GM19468 (cell line): Measurements from ENCODE around the gene CLCN2.

Source experiments
- ATAC-seq: cut with Tn5 transposase; IDR thresholded peaks from one replicate; pipeline ENCODE4 v1.9.1; 2021; ENCODE audit warnings: mild to moderate bottlenecking, moderate library complexity, moderate number of reproducible peaks; ENCODE audit not compliant: unreplicated experiment; ENCODE audit errors: extremely low read depth

The CLCN2 gene

DNA sequence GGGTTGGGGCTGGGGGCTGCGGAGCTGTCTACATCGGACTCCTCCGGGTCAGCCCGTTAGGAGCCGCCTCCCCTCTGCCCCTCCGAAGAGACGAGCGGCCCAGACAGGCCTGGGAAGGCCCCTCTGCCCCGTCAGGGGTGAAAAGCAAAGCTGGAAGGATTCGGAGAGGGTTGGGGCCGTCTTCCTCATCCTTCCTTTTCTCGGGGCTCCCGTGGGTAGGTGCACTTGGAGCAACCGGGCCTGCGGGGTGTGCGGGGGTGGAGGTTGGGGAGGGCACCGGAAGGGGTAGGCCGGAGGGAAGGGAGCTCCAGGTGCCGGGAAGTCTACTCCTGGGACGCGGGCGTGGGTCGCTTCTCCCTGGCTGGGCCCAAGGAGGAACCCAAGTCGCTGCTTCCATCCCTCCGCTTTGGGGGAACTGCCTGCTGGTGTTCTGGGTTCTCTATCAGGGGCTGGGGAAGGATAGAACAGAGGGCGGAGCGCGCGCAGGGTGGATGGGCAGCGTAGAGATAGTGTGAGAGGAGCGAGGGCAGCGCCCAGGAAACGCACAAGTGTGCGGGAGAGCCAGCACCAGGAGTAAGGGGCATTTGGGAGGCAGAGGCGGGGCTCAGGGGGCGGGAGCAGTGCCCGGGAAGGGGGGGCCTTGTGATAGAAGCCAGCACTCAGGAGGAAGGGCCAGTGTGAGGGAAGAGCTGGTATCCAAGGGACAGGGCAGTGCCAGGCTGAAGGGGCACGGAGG is 695 bp upstream of the CLCN2 start:
- ATAC-seq = no peak

DNA sequence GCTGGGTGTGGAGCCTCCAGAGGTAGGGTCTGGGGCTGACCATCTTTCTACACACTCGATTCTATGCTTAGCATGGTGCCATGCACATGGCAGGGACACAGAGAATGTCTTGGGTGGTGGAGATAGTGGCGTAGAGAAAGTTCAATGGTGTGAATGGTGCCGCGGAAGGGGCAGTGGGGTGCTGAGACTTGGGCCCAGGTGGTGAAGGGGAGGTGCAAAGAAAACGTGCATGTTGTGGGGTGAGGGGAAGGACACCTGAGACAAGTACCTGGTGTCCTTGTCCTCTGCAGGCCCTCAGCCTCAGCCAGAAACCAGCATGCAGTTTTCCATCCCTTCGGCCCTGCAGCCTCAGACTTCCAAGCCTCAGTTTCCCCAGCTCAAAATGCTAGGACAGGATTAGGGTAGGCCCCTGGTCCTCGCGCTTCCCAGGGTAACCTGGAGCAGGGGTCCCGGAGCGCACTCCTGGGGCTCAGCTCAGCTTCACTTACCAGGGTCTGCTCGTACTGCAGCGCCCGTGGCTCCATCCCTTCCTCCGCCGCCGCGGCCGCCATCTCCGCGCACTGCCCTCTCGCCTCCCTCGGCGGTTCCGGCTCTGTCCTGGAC is 375 bp downstream of the CLCN2 start:
- no peak for ATAC-seq

DNA sequence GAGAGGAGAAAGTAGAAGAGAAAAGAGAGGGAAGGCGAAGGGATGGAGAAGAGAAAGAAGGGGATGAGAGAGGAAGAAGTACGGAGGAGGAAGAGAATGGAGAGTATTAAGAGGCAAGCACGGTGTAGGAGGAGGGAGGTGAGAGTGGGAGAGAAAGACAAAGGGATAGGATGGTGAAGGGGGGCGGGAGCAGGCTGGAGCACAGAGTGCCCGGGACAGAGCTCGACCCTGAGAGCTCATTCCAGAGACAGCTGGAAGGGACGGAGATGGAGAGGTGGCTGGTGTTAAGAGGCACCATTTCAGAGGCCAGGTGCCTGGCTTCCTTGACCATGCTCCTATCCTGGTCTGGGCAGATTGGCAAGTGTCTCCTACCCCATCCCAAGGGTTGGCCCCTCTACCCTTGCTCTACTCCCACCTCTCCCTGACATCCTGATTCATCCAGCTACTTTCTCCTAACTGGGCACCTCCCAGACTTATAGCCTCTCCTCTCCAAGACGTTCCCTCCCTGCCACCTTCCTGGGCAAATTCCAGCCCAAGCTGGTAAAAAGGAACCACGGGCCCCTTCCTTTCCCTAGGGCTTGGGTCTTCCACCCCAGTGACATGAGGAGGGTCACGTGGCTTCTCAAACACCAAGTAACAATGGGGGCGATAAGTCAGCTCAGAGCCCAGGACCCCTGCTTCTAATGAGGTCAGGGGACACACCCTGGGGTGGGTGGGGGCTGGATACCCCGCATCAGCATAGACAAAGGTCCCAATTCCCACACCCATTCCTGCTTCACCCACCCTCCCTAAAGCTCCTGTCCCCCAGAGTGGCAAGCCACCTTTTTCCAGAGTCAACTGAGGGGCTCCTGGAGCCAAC is 1.1 kb downstream of the CLCN2 start:
- no peak for ATAC-seq

DNA sequence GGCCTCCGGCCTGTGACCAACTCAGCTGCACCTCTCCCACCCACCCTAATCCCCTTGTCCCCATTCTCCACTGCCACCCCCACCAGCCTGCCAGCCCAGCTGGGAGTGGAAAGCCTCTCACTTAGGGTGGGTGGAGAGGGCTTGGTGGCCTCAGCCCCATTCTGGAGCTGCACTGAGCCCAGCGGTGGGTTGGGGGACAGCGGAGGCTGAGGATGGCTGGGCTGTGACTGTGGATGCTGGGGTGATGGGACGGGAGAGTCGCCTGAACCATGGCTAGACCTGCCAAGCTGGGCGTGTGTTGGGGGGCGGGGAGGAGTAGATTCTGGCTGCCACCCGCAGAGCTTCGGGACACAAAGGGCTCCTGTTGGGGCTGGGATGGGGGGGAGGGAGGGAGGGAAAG is 1.8 kb downstream of the CLCN2 start:
- no peak for ATAC-seq

DNA sequence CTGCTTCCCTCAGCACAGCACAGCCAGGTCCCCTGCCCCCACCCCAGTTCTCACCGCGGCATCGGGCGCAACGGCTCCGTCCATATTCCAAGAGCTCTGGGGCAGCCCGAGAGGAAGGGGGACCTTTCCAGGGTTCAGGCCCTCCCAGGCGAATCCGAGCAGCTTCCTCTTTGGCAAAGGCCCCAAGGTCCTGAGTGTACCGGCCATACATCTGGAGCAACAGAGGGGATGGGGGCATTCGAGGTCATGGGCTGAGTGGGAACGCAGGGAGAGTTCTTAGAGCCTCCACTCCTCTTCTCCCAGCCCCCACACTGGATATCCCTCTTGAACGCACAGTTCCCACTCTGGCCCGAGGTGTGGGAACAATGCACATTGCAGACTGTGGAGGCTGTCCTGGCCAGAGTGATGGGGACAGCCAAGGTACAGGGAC is 2.5 kb downstream of the CLCN2 start:
- no peak for ATAC-seq

DNA sequence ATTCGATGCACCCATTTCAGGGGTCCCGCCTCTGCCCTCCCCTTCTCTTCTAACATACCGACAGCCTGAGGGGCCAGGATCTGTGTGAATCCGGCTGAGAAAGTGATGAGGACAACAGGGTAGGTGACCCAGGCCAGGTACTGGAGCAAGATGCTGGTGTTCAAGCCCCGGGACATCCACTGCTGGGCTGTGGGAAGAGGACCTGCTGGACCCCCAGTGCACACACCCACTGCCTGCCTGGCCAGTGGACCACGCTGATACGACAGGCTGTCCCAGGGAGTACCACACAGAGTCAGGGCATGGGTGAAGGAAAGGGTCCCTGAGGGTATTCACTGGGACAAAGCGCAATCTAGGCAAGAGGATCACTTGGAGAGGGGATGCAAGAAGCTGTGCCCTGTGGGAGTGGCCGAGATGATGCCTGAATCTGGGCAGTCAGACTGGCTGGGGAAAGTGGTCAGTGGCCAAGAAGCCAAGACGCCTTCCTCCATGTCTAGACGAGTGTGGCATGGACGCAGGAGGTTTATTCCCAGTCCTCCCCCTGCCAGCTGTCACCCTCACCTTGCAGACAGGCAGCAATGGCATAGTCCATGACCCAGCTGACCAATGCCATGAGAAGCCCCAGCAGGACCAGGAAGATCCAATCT is 3.2 kb downstream of the CLCN2 start:
- no peak for ATAC-seq

DNA sequence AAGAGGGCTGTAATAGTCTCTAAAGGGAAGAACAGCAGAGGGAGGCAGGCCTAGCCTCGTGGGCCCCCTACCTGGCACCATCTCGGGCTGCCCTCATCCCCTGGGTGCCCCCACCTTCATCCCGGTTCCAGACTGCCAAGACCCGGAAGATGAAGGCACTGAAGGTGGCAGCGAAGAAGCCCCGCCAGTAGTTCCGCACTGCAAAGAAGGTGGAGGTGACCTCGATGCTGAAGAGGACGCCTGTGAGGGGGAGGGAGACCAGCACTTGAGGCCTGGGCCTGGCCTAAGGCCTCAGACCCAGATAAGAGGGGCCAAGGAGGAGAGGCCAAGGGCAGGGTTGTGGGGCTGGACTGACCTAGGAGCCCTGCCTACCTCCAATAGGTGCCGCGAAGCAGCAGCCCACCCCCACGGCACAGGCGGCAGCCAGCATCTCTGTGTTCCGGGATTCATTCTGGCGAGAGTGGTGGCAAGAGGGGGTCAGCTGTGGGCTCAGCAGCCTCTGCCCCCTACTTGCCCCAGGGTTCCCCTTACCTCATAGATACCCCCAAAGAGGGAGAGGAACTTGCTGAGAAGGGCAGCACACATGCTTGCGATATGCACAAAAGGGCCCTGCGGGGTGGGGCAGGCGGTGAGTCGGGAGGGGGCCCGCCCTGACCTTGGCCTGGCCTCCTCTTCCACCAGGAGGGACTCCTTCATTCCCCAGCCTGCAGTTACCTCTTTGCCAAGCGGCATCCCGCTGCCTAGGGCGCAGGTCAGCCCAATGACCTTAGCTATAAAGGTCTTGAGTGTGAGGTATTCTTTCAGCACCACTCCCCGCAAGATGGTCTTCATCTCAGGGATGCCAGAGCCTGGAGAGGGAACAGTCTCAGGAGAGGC is 3.9 kb downstream of the CLCN2 start:
- ATAC-seq = no peak

DNA sequence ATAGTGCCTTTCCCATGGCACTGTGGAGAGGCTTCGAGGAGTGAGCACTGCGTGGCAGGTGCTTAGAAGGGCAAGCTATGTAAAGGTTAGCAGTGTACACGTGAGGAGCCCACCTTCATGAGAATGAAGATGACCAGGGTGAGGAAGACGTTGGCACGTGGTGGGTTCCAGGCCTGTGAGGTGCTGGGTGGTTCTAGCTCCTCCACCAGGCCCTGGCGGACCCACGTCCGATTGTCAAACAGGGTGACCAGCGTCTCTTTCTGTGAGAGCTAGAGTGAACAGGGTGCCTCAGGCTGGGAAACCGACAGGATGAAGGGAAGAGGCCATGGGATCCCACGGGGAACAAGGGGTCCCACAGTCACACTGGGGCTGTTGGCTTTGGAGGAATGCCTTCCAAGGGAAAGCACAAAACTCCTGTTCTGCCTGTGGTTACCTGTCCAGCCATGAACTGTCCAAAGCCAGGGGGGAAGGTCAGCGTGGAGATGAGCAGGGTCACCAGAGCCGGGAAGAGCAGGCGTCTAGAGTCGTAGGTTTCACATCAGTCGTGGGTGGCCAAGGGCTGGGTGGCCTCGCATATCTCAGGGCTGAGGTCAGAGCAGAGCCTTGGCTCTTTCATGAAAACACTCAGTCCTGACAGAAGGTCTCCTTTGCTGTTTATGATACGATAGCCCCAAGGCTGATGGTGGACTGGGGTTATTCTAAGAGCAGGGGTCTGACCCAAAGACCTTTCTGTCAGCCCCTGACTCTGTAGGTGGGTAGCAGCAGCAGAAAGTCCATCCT is 6.0 kb downstream of the CLCN2 start:
- no peak for ATAC-seq

DNA sequence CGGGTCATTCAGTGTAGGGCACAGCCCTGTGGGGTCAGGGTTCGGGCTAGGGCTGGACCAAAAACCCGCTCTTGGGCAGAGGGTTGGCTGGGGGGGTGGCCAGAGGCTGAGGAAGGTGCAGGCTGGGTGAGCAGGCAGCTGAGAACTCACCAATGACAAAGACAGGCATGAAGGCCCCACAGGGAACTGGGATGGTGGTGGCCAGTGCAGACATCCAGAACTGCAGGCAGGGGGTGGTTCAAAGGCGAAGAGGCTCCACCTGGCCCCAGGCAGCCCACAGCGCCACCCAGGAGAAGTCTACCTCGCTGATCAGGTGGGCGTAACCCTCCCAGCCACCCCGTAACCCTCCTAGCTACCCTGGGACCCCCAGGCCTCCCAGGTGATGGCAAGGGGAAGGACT is 6.7 kb downstream of the CLCN2 start:
- ATAC-seq = no peak

DNA sequence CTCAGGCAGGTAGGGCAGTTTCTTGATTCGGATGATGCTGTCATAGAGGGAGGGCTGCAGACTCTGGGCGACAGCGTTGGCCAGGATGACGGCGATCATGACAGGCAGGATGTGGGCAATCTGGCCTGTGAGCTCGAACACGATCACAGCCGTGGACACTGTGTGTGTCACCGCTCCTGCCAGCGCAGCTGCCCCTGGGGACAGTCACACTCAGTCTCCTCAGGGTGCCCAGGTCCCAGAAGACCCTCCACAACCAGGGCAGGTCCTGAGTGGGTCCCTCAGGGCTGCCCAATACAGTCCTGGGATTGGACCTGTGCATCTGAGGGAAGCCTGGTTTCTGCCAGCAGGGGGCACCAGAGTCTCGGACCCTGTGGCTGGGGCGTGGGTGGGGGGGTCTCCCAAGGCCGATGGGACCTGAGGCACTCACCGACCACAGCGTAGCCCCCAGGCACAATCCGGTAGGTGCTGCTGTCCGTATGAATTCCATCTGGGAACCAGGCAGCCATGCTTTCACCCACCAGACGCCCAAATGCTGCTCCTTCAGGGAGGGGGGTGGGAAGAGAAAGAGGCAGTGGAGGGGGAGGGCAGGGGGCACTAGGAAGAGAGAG is 7.2 kb downstream of the CLCN2 start:
- no peak for ATAC-seq

DNA sequence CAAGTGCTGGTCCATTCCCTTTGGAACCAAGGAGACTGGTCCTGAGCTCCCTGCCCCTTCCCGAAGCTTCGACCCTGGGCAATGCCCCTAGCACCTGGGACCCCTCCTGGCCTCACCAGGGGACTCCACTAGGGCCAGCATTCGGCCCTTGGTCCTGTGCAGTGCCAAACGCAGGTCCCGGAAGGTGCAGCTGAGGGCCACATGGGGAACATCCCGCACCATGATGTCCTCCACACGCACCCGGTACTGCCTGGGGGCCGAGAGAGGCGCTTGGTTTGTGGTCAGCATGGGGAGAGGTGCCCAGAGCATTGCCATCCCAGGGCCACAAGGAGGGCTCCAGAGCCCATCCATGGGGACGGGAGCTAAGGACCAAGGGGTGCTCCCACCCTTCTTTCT is 7.9 kb downstream of the CLCN2 start:
- ATAC-seq = no peak

DNA sequence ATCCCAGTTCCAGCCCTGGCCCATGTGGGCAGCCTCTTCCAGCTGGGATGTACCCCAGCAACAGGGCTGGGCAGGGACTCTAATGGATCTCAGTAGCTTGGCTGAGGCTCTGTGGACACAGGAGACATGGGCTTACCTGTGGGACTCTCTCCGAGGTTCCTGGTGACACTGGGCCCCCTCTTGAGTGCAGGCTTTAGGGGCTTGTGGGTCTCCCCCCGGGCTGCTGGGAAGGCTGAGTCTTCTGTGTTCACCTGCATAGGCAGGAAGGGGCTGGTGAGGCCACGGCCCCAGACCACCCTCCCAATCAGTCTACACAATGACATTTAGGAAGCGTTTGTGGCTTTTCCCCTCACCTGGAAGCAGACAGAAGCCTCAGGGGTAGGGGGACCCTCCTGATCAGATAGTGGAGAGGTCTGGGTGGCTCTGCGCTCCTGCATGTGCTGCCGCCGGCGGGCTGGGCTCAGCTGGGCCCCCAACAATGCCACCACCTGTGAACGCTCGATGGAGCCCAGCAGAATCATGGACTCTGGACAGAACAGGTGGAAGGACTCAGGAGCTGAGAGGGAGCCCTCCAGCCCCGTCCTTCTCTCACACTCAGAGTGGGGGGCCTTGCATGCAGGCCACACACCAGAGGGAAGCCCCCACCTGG is 8.4 kb downstream of the CLCN2 start:
- no peak for ATAC-seq

DNA sequence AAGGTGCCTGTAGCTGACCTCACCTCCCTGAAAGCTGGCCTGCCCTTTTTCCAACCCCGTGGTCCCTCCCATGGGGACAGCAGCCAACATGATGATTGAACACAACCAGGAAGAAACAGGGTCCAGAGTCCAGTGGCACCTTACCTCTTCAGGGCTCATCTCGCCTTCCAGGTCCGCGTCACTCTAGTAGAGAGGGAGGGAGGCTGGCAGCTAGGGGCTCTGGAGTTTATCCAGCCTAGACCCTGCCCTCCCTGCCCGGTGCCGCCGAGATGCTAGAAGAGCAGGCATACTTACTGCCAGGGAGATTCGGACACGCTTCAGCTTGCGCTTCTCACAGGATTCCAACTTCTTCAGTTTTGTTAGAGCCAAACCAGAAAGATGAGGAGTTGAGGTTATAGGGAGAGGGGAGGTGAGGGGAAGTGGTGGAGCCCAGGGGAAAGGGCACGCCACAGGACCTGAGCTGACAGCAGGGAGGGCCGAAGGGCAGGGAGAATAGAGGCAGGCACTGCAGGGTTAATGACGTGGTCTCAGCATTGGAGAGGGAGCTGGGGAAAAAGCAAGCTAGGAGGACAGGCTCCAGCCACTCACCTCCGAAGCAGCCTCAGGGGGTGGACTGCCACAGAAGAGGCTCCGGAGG is 9.1 kb downstream of the CLCN2 start:
- ATAC-seq = no peak

DNA sequence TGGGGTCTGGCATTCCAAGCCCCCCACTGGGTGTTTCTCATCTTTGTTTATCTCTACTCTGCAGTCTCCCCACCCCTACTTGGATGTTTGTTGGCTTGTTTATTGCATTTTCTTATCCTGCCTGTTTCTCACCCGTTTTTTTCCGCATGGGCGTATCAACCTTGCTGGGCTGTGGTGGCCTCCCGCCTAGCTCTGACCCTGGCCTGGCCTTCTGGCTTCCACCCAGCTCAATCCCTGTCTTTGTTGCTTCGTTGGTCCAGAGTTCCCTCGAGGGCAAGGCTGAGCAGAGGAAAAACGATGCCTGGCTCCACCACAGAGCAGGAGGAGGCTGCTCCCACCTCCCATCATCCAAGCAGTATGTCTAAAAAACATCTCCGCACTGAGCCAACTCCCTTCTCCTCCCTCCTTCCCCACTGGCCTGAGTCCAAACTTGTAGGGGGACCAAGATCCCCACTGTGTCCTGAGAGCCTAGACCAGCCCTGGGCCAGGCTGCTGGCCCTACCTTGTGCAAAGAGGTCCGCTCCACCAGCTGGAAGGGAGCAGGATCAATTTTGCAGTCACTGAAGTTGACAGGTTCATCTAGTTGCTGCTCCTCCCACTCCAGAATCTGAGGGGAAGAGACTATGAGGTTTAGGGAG is 9.8 kb downstream of the CLCN2 start:
- no peak for ATAC-seq

DNA sequence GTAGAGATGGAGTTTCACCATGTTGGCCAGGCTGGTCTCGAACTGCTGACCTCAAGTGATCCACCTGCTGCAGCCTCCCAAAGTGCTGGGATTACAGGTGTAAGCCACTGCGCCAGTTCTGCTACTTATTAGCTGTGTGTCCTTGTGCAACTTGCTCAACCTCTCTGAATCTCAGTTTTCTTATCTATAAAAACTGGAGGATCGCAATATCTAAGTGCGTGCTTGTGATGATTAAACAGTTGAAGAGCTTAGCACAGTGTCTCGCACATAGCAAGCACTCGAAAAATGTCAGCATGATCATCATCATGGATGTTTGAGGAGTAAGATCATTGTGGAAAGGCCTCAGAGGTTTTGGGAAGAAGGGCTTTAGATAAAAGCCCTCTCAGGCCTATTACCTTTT is 10.8 kb downstream of the CLCN2 start:
- ATAC-seq = no peak

DNA sequence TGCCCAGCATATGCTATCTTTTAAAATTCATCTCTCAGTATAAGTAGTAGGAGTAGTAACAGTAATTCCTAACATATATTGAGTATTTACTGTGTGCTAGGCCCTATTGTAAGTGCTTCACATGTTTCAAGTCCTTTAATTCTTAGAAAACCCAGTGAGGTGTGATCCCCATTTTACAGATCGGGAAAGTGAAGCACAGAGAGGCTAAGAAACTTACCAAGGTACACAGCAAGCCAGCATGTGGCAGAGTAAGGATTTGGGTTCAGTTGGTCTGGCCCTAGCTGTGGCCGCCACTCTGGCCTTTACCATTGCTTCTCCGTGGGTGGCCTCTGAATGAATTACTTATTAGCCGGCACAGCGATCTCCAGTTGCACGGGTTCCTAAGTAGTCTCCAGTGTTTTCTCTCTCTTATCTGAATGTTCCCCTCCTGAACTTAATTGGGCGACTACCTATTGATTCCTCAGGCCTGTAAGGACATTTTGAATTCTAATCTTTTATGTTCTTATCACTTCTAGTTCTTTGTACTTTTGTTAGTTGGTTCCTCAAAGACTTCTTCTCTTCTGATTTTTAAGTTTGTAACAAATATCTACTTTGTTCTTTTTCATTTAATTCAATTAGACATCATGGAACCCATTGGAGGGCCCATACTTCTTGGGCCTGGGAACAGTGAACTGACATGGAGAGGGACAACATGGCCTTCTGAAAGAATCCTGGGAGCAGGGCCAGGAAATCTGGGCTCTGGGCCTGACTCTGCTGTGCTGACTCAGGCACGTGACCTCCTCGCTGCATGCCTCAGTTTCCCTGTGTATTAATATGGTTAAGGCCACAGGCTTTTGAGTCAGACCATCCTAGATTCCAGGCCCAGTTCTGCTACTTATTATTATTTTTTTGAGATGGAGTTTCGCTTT is 11.6 kb downstream of the CLCN2 start:
- no peak for ATAC-seq
